ENCODE measurements around the gene MAP2. TPM values are rescaled to one million over a fixed set of nuclear protein-coding genes. Genes with fewer than 3 reads are reported as not detected.

Gene MAP2
- total and polyA plus RNA-seq, 10 of the 15 experiments (the other 5 are each of a cell fraction or from before 2014, with no cell fraction given) = 0.01 TPM; not detected in 9

DNA sequence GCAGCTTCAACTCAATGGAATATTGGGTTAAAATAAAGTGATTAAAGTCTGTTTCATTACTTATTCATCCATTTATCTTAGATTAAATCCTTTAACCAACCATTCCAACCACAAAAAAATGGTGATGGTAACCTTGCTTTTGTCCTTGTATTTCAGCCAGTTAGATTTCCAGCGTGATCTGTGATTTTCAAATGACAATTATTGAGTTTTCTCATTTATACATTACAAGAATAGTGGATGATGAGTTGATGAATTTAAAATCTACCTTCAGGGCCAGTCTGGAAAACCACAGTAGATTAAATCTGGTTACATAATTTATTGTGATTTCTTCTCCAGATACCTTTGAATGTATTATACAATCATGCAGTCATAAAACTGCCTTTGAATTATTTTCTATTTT lies 318.1 kb downstream of the MAP2 start:
- Histone ChIP-seq H3K4me3 (no peak overlapping the region), H3K27ac (ENCODE audit: control insufficient read depth, insufficient read depth) (no peak overlapping the region), H3K79me2 (ENCODE audit: control insufficient read depth, insufficient read depth, low read length) (no peaks in the 10 kb centered on the region), H3K4me2 (ENCODE audit: control insufficient read depth, insufficient read depth) (no peak overlapping the region), H3K9me3 (replicated peaks; ENCODE audit: control insufficient read depth, insufficient read depth, low read length) (no peaks in the 10 kb centered on the region), H4K20me1 (ENCODE audit: control insufficient read depth, insufficient read depth) (no peaks in the 10 kb centered on the region), H3K4me1 (ENCODE audit: control insufficient read depth, insufficient read depth, low read length) (no peaks in the 10 kb centered on the region), H2AFZ (ENCODE audit: control insufficient read depth, low read depth, low read length) (no peak overlapping the region), H3K9ac (ENCODE audit: control insufficient read depth, insufficient read depth, low read length) (no peak overlapping the region), H3K36me3 (ENCODE audit: control insufficient read depth in 2 of 2, insufficient read depth in 2 of 2, low read length in 1 of 2) (no peaks in the 10 kb centered on the region), H3K27me3 (replicated peaks in 1 of 2; ENCODE audit: control insufficient read depth in 2 of 2, insufficient read depth in 2 of 2, low read length in 1 of 2) (no peaks in the 10 kb centered on the region)
- POLR2A ChIA-PET = no interaction called here
- FAIRE-seq (no peak), DNase-seq (ENCODE audit: low read depth, low spot score) (no peak), ATAC-seq (no peak)
- in situ Hi-C loops (cut with MboI) = no loop called here
- TF ChIP-seq ELK1 (IDR thresholded peaks at IDR 0.05; ENCODE audit: low read depth, low read length) (no peak), CREM (IDR thresholded peaks at IDR 0.05; ENCODE audit: low read depth) (no peak), TARDBP (IDR thresholded peaks at IDR 0.05; ENCODE audit: borderline replicate concordance) (no peak), NFYB (IDR thresholded peaks at IDR 0.05; ENCODE audit: insufficient read depth, low read depth, low read length) (no peak), RAD21 (IDR thresholded peaks at IDR 0.05; ENCODE audit: insufficient read depth, low read depth, low read length) (no peak), MTA2 (IDR thresholded peaks at IDR 0.05; ENCODE audit: low read depth) (no peak), ESRRA (IDR thresholded peaks at IDR 0.05; ENCODE audit: low read length) (no peak), CREB1 (IDR thresholded peaks at IDR 0.05; ENCODE audit: low read depth) (no peak), JUNB (IDR thresholded peaks at IDR 0.05) (no peak), IKZF1 (conservative IDR thresholded peaks at IDR 0.05) (no peak), SMAD5 (IDR thresholded peaks at IDR 0.05; ENCODE audit: low read depth) (no peak), ETV6 (conservative IDR thresholded peaks at IDR 0.05 in 1 of 2, IDR thresholded peaks at IDR 0.05 in 1 of 2; ENCODE audit: borderline replicate concordance in 1 of 2, low read depth in 1 of 2) (no peak), MEF2A (IDR thresholded peaks at IDR 0.05; ENCODE audit: insufficient read depth, low read depth, low read length) (no peak), GABPA (IDR thresholded peaks at IDR 0.05; ENCODE audit: low read depth) (no peak), CBFB (IDR thresholded peaks at IDR 0.05; ENCODE audit: low read depth) (no peak), EZH2 (IDR thresholded peaks at IDR 0.05; ENCODE audit: borderline replicate concordance, control insufficient read depth, low read depth, low read length) (no peak), FOS (IDR thresholded peaks at IDR 0.05; ENCODE audit: borderline replicate concordance, extremely low read depth, insufficient read length) (no peak), NFYA (IDR thresholded peaks at IDR 0.05; ENCODE audit: borderline replicate concordance, low read depth, low read length) (no peak)
- TF ChIP-seq, protein P1, sequence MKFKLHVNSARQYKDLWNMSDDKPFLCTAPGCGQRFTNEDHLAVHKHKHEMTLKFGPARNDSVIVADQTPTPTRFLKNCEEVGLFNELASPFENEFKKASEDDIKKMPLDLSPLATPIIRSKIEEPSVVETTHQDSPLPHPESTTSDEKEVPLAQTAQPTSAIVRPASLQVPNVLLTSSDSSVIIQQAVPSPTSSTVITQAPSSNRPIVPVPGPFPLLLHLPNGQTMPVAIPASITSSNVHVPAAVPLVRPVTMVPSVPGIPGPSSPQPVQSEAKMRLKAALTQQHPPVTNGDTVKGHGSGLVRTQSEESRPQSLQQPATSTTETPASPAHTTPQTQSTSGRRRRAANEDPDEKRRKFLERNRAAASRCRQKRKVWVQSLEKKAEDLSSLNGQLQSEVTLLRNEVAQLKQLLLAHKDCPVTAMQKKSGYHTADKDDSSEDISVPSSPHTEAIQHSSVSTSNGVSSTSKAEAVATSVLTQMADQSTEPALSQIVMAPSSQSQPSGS (IDR thresholded peaks at IDR 0.05; ENCODE audit: low read length) = no peak
- TF ChIP-seq, protein P2, sequence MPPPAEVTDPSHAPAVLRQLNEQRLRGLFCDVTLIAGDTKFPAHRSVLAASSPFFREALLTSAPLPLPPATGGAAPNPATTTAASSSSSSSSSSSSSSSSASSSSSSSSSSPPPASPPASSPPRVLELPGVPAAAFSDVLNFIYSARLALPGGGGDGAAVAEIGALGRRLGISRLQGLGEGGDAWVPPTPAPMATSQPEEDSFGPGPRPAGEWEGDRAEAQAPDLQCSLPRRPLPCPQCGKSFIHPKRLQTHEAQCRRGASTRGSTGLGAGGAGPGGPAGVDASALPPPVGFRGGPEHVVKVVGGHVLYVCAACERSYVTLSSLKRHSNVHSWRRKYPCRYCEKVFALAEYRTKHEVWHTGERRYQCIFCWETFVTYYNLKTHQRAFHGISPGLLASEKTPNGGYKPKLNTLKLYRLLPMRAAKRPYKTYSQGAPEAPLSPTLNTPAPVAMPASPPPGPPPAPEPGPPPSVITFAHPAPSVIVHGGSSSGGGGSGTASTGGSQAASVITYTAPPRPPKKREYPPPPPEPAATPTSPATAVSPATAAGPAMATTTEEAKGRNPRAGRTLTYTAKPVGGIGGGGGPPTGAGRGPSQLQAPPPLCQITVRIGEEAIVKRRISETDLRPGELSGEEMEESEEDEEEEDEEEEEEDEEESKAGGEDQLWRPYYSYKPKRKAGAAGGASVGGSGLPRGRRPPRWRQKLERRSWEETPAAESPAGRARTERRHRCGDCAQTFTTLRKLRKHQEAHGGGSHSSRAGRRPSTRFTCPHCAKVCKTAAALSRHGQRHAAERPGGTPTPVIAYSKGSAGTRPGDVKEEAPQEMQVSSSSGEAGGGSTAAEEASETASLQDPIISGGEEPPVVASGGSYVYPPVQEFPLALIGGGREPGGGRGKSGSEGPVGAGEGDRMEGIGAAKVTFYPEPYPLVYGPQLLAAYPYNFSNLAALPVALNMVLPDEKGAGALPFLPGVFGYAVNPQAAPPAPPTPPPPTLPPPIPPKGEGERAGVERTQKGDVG (CRISPR knock-in tag; IDR thresholded peaks at IDR 0.05) = no peak
- BruUV-seq (replicated peaks) = no TSS peak
- intact Hi-C loops (cut with micrococcal nuclease; ENCODE audit: unreplicated experiment) = no loop called here
- CTCF ChIA-PET = no interaction called here
- SMC1A ChIA-PET (ENCODE audit: uncharacterized antibody, unreplicated experiment) = no interaction called here
- RAD21 ChIA-PET (ENCODE audit: unreplicated experiment) = no interaction called here
- WGBS (ENCODE audit: insufficient coverage, insufficient replicate concordance, low lambda C conversion rate, missing lambda C conversion rate) = 0% methylated on average over 1 of the region's 1 CpG

Data from GM12878 (cell line).